ENCODE results near the gene PCDHGA2. TPM values are rescaled to one million over a fixed set of nuclear protein-coding genes. Genes with fewer than 3 reads are reported as not detected.
A peak's percentile ranks its signal among the peaks of the same experiment; 100 is the strongest.
"Not testable (repeated sequence)": the region's sequence is repeated elsewhere in the genome, so short reads cannot be mapped to it uniquely, and the experiment has no call there.

The PCDHGA2 gene
- total RNA-seq, 4 donors from 2014 or later = 3.2 to 11.6 (median 9.3) TPM

DNA sequence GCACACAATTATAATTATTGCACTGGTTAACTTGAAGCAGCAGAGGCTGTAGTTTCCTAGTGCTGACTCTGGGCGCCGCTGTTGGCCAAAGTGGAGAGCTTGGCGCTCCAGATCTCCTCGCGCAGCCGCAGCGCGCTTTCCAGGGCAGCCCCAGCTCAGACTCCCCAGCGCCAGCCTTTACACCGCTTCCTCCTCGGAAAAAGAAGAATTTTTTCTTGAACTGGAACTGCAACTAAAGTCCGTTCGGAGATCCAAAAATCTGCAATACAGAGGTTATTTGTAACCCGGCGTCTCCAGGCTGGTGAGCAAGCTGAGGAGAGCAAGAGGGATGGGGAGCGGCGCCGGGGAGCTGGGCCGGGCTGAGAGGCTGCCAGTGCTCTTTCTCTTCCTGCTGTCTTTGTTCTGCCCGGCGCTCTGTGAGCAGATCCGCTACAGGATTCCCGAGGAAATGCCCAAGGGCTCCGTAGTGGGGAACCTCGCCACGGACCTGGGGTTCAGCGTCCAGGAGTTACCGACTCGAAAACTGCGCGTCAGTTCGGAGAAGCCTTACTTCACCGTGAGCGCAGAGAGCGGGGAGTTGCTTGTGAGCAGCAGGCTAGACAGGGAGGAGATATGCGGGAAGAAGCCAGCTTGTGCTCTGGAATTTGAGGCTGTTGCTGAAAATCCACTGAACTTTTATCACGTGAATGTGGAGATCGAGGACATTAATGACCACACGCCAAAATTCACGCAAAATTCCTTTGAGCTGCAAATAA is 49.2 kb downstream of the PCDHGA2 start, which contains the start of gene PCDHGB4:
TSS of gene PCDHGB4 (plus strand) at position 142 of the 755 bp plus-strand sequence. CDS start at position 329, 187 bp downstream.
- H3K27ac ChIP-seq; H3K4me3 ChIP-seq; H3K4me1 ChIP-seq; DNase-seq; intact Hi-C loops (cut with DNase I; ENCODE audit: low total_unique reads); H3K27me3 ChIP-seq; H3K36me3 ChIP-seq: not testable (repeated sequence)
- peaks cover 0 to 86% of the 10 kb centered on the region in 2 donors for H3K9me3 ChIP-seq
- TF ChIP-seq, protein P1, sequence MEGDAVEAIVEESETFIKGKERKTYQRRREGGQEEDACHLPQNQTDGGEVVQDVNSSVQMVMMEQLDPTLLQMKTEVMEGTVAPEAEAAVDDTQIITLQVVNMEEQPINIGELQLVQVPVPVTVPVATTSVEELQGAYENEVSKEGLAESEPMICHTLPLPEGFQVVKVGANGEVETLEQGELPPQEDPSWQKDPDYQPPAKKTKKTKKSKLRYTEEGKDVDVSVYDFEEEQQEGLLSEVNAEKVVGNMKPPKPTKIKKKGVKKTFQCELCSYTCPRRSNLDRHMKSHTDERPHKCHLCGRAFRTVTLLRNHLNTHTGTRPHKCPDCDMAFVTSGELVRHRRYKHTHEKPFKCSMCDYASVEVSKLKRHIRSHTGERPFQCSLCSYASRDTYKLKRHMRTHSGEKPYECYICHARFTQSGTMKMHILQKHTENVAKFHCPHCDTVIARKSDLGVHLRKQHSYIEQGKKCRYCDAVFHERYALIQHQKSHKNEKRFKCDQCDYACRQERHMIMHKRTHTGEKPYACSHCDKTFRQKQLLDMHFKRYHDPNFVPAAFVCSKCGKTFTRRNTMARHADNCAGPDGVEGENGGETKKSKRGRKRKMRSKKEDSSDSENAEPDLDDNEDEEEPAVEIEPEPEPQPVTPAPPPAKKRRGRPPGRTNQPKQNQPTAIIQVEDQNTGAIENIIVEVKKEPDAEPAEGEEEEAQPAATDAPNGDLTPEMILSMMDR (IDR thresholded peaks at IDR 0.05) = peak in 1 of 4 experiments; percentile 27

DNA sequence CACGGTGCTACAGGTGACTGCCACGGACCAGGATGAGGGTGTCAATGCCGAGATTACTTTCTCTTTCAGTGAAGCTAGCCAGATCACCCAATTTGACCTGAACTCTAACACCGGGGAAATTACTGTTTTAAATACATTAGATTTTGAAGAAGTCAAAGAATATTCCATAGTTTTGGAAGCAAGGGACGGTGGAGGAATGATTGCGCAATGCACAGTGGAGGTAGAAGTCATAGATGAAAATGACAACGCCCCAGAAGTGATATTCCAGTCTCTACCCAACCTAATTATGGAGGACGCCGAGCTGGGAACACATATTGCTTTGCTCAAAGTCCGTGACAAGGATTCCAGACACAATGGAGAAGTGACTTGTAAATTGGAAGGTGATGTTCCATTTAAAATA is 50.1 kb downstream of the PCDHGA2 start:
- Histone ChIP-seq H3K9me3 (peaks cover 0 to 86% of the 10 kb centered on the region in 2 donors), H3K36me3 (no peaks in the 10 kb centered on the region), H3K27ac (no peak overlapping the region), H3K4me1 (no peaks in the 10 kb centered on the region), H3K27me3 (no peaks in the 10 kb centered on the region), H3K4me3 (no peak overlapping the region)
- intact Hi-C loops (cut with DNase I; ENCODE audit: low total_unique reads) = no loop called here
- no peak for DNase-seq
- no peak for TF ChIP-seq POLR2A (IDR thresholded peaks at IDR 0.05)
- TF ChIP-seq, protein P1 (IDR thresholded peaks at IDR 0.05) = no peak

DNA sequence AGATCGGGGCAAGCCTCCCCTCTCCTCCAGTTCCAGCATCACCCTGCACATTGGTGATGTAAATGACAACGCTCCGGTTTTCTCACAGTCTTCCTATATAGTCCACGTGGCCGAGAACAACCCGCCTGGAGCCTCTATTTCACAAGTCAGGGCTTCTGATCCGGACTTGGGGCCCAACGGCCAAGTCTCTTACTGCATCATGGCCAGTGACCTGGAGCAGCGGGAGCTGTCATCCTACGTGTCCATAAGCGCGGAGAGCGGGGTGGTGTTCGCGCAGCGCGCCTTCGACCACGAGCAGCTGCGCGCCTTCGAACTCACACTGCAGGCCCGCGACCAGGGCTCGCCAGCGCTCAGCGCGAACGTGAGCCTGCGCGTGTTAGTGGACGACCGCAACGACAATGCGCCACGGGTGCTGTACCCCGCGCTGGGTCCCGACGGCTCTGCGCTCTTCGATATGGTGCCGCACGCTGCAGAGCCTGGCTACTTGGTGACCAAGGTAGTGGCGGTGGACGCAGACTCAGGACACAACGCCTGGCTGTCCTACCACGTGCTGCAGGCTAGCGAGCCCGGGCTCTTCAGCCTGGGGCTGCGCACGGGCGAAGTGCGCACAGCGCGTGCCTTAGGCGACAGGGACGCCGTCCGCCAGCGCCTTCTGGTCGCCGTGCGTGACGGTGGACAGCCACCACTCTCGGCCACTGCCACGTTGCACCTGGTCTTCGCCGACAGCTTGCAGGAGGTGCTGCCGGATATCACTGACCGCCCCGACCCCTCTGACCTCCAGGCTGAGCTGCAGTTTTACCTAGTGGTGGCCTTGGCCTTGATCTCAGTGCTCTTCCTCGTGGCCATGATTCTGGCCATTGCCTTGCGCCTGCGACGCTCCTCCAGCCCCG is 50.8 kb downstream of the PCDHGA2 start:
- DNase-seq = no peak

DNA sequence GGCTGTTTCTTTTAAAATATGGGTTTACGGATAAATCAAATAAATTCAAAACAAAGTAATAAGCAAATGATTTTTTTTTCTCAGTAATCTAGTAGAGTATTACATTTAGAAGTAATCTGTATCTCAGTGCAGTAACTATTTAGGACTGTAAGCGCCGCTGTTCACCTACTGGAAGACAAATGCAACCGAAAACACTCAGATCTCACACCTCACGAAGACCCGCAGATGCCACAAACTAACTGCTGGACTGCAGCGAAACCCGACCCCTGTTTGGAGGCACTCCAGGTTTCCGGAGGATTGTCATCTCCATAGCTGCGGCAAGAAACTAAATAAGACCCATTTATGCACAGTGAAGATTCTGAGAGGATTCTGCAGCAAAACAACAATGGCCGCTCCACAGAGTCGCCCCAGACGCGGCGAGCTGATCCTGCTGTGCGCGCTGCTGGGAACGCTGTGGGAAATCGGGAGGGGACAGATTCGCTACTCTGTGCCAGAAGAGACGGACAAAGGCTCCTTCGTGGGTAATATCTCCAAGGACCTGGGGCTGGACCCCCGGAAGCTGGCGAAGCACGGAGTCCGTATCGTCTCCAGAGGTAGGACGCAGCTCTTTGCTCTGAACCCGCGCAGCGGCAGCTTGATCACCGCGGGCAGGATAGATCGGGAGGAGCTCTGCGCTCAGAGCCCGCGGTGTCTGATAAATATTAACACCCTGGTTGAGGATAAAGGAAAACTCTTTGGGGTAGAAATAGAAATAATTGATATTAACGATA is 54.1 kb downstream of the PCDHGA2 start, which contains the start of gene PCDHGA8:
TSS of gene PCDHGA8 (plus strand) at position 205 of the 770 bp plus-strand sequence. CDS start at position 386, 181 bp downstream.
- no peaks in the 10 kb centered on the region for H3K27me3 ChIP-seq
- no peak within 1 kb of the TSS for H3K4me3 ChIP-seq
- H3K4me1 ChIP-seq = no peaks in the 10 kb centered on the region
- peaks cover 0 to 82% of the 10 kb centered on the region in 2 donors for H3K9me3 ChIP-seq
- no peaks in the 10 kb centered on the region for H3K36me3 ChIP-seq
- TF ChIP-seq, protein P1 (IDR thresholded peaks at IDR 0.05) = no peak
- TF ChIP-seq POLR2A (IDR thresholded peaks at IDR 0.05) = no peak
- intact Hi-C loops (cut with DNase I; ENCODE audit: low total_unique reads) = no loop called here
- H3K27ac ChIP-seq = no peak within 1 kb of the TSS
- DNase-seq = no peak

More for the DNA sequence above, 50.8 kb downstream of the PCDHGA2 start:
- H3K9me3 ChIP-seq = peaks cover 0 to 86% of the 10 kb centered on the region in 2 donors
- no peak overlapping the region for H3K4me3 ChIP-seq
- intact Hi-C loops (cut with DNase I; ENCODE audit: low total_unique reads) = no loop called here
- H3K4me1 ChIP-seq = no peaks in the 10 kb centered on the region
- no peaks in the 10 kb centered on the region for H3K27me3 ChIP-seq
- H3K36me3 ChIP-seq = no peaks in the 10 kb centered on the region
- H3K27ac ChIP-seq = no peak overlapping the region
- TF ChIP-seq, protein P1 (IDR thresholded peaks at IDR 0.05) = no peak
- no peak for TF ChIP-seq POLR2A (IDR thresholded peaks at IDR 0.05)

Other genes starting within 250 kb of the PCDHGA2 start
- 1 to 10 TPM in 3 of 4 donors, not detected in 1; 2.3 to 8.4 (median 4.9) TPM for gene PCDHB2, start 244.1 kb upstream of the PCDHGA2 start, total RNA-seq
- gene PCDHB3, start 238.3 kb upstream of the PCDHGA2 start, total RNA-seq = 1 to 10 TPM; 1.0 to 6.9 (median 2.8) TPM
- 10 to 100 TPM in 1 of 4 donors, 1 to 10 TPM in 2, under 1 TPM in 1; 0.59 to 10.5 (median 6.0) TPM for gene PCDHB4, start 216.9 kb upstream of the PCDHGA2 start, total RNA-seq
- 10 to 100 TPM in 3 of 4 donors, 1 to 10 TPM in 1; 1.2 to 16.4 (median 12.6) TPM for gene PCDHB5, start 203.6 kb upstream of the PCDHGA2 start, total RNA-seq
- 1 to 10 TPM in 3 of 4 donors, under 1 TPM in 1; 0.51 to 4.2 (median 1.7) TPM for gene PCDHB6, start 188.7 kb upstream of the PCDHGA2 start, total RNA-seq
- gene PCDHB7, start 166.1 kb upstream of the PCDHGA2 start, total RNA-seq = 1 to 10 TPM in 3 of 4 donors, under 1 TPM in 1; 0.51 to 8.0 (median 5.7) TPM
- gene PCDHB8, start 161.0 kb upstream of the PCDHGA2 start, total RNA-seq = 1 to 10 TPM in 2 of 4 donors, under 1 TPM in 2; under 0.01 to 5.4 (median 2.1) TPM
- 10 to 100 TPM in 1 of 4 donors, 1 to 10 TPM in 3; 3.8 to 10.2 (median 5.0) TPM for gene PCDHB16, start 156.4 kb upstream of the PCDHGA2 start, total RNA-seq
- 1 to 10 TPM; 1.8 to 5.5 (median 4.8) TPM for gene PCDHB9, start 151.6 kb upstream of the PCDHGA2 start, total RNA-seq
- gene PCDHB10, start 146.4 kb upstream of the PCDHGA2 start, total RNA-seq = 1 to 10 TPM; 2.6 to 8.3 (median 4.7) TPM
- gene PCDHB11, start 139.1 kb upstream of the PCDHGA2 start, total RNA-seq = 1 to 10 TPM; 2.4 to 9.8 (median 6.9) TPM
- 10 to 100 TPM in 1 of 4 donors, 1 to 10 TPM in 2, under 1 TPM in 1; 0.88 to 20.5 (median 9.1) TPM for gene PCDHB12, start 130.0 kb upstream of the PCDHGA2 start, total RNA-seq
- gene PCDHB13, start 124.8 kb upstream of the PCDHGA2 start, total RNA-seq = 10 to 100 TPM in 1 of 4 donors, 1 to 10 TPM in 3; 6.2 to 26.1 (median 8.5) TPM
- 10 to 100 TPM in 2 of 4 donors, 1 to 10 TPM in 2; 3.6 to 14.7 (median 9.3) TPM for gene PCDHB14, start 115.4 kb upstream of the PCDHGA2 start, total RNA-seq
- 10 to 100 TPM in 3 of 4 donors, 1 to 10 TPM in 1; 5.0 to 17.8 (median 12.1) TPM for gene PCDHB15, start 93.4 kb upstream of the PCDHGA2 start, total RNA-seq
- 1 to 10 TPM in 2 of 4 donors, under 1 TPM in 1, not detected in 1; 0.28 to 2.4 (median 2.3) TPM for gene SLC25A2, start 34.7 kb upstream of the PCDHGA2 start, total RNA-seq
- 100 to 1,000 TPM in 2 of 4 donors, 10 to 100 TPM in 2; 76.1 to 121 (median 98.0) TPM for gene TAF7, start 18.0 kb upstream of the PCDHGA2 start, total RNA-seq
- 1 to 10 TPM in 2 of 4 donors, under 1 TPM in 2; under 0.01 to 3.3 (median 1.5) TPM for gene PCDHGA1, start 8.2 kb upstream of the PCDHGA2 start, total RNA-seq
- gene PCDHGA3, start 5.1 kb downstream of the PCDHGA2 start, total RNA-seq = 1 to 10 TPM in 3 of 4 donors, under 1 TPM in 1; 0.51 to 8.2 (median 5.6) TPM
- gene PCDHGB1, start 11.3 kb downstream of the PCDHGA2 start, total RNA-seq = 1 to 10 TPM in 3 of 4 donors, not detected in 1; 4.4 to 7.4 (median 6.9) TPM
- 10 to 100 TPM in 1 of 4 donors, 1 to 10 TPM in 2, under 1 TPM in 1; 0.59 to 16.1 (median 8.7) TPM for gene PCDHGA4, start 16.3 kb downstream of the PCDHGA2 start, total RNA-seq
- 10 to 100 TPM in 2 of 4 donors, 1 to 10 TPM in 1, under 1 TPM in 1; 0.59 to 17.9 (median 8.7) TPM for gene PCDHGB2, start 21.2 kb downstream of the PCDHGA2 start, total RNA-seq
- 10 to 100 TPM in 3 of 4 donors, 1 to 10 TPM in 1; 1.8 to 11.5 (median 11.2) TPM for gene PCDHGA5, start 25.4 kb downstream of the PCDHGA2 start, total RNA-seq
- 10 to 100 TPM in 2 of 4 donors, 1 to 10 TPM in 1, under 1 TPM in 1; 0.59 to 14.1 (median 8.1) TPM for gene PCDHGB3, start 31.5 kb downstream of the PCDHGA2 start, total RNA-seq
- 10 to 100 TPM in 3 of 4 donors, 1 to 10 TPM in 1; 4.4 to 16.6 (median 14.3) TPM for gene PCDHGA6, start 35.1 kb downstream of the PCDHGA2 start, total RNA-seq
- gene PCDHGA7, start 44.0 kb downstream of the PCDHGA2 start, total RNA-seq = 10 to 100 TPM in 3 of 4 donors, 1 to 10 TPM in 1; 10.0 to 14.1 (median 11.8) TPM
- 10 to 100 TPM in 3 of 4 donors, 1 to 10 TPM in 1; 8.2 to 17.1 (median 14.9) TPM for gene PCDHGB4, start 48.9 kb downstream of the PCDHGA2 start, total RNA-seq
- 1 to 10 TPM in 3 of 4 donors, under 1 TPM in 1; 0.59 to 9.0 (median 5.1) TPM for gene PCDHGA8, start 53.9 kb downstream of the PCDHGA2 start, total RNA-seq
- gene PCDHGB5, start 59.2 kb downstream of the PCDHGA2 start, total RNA-seq = 10 to 100 TPM in 3 of 4 donors, 1 to 10 TPM in 1; 10.0 to 33.6 (median 20.6) TPM
- gene PCDHGA9, start 64.0 kb downstream of the PCDHGA2 start, total RNA-seq = 10 to 100 TPM; 11.8 to 18.7 (median 16.7) TPM
- gene PCDHGB6, start 69.3 kb downstream of the PCDHGA2 start, total RNA-seq = 10 to 100 TPM in 2 of 4 donors, 1 to 10 TPM in 2; 3.1 to 21.1 (median 11.5) TPM
- 10 to 100 TPM in 1 of 4 donors, 1 to 10 TPM in 3; 2.4 to 11.2 (median 6.6) TPM for gene PCDHGA10, start 74.2 kb downstream of the PCDHGA2 start, total RNA-seq
- gene PCDHGB7, start 78.9 kb downstream of the PCDHGA2 start, total RNA-seq = 10 to 100 TPM in 3 of 4 donors, 1 to 10 TPM in 1; 7.1 to 27.6 (median 18.1) TPM
- gene PCDHGA11, start 82.3 kb downstream of the PCDHGA2 start, total RNA-seq = 10 to 100 TPM in 3 of 4 donors, 1 to 10 TPM in 1; 9.4 to 13.2 (median 12.0) TPM
- 10 to 100 TPM in 3 of 4 donors, 1 to 10 TPM in 1; 2.9 to 22.0 (median 14.5) TPM for gene PCDHGA12, start 91.7 kb downstream of the PCDHGA2 start, total RNA-seq
- gene PCDHGC3, start 137.2 kb downstream of the PCDHGA2 start, total RNA-seq = 100 to 1,000 TPM in 3 of 4 donors, 10 to 100 TPM in 1; 25.9 to 146 (median 123) TPM
- gene PCDHGC4, start 146.3 kb downstream of the PCDHGA2 start, total RNA-seq = 1 to 10 TPM; 2.9 to 8.0 (median 6.7) TPM
- gene PCDHGC5, start 150.3 kb downstream of the PCDHGA2 start, total RNA-seq = 1 to 10 TPM in 3 of 4 donors, under 1 TPM in 1; under 0.01 to 7.5 (median 3.4) TPM

All from uterus (tissue), 4 donors.